Eye (tissue), 1 donor: ENCODE results near the gene OSM.
"Not testable (repeated sequence)": the region's sequence is repeated elsewhere in the genome, so short reads cannot be mapped to it uniquely, and the experiment has no call there.

ENCODE experiments used
- DNase-seq: peaks from one replicate; pipeline ENCODE4 v3.0.0-alpha.2; 2015

Gene OSM

GRCh38 chr22:30241576-30242371 is 24.9 kb downstream of the OSM start:
- DNase-seq = no peak

DNA sequence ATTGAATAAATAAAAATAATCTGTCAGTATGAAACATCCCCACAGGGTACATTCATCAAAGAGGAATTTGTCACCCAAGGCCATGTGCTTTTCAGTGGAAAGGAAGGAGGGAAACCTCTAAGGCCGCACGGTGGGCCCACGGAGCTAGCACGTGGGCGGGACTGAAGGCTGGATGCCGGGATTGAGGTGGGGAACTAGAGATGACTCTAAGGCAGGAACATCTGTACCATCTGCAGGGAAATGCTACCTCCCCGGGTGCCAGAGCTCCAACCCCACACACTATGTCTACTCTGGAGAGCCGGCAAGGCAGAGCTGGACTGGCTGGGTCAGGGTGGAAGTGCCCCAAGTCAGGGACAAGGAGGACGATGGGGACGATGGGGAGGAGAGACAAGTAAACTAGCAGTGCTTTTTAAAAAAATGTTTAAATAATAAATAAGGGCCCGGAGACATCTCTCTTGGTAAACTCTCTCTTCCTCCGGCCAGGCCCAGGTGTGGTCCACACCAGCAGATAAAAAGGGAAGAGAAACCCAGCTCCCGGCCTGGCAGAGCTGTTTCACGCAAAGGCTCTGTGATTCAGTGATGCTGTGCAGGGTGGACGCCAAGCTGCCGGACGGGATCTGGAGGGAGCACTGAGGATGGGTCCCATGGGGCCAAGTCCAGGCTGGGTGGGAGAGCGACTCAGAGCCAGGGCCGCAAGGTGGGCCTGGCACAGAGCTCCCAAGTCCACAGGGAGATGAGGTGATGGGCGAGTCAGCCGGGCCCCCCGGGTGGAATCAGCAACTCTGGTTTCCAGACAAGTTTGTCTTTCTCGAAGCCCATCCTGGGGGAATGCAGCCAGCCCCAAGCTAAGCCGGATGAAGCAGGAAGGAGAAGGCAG is 25.9 kb downstream of the OSM start:
- DNase-seq = no peak

DNA sequence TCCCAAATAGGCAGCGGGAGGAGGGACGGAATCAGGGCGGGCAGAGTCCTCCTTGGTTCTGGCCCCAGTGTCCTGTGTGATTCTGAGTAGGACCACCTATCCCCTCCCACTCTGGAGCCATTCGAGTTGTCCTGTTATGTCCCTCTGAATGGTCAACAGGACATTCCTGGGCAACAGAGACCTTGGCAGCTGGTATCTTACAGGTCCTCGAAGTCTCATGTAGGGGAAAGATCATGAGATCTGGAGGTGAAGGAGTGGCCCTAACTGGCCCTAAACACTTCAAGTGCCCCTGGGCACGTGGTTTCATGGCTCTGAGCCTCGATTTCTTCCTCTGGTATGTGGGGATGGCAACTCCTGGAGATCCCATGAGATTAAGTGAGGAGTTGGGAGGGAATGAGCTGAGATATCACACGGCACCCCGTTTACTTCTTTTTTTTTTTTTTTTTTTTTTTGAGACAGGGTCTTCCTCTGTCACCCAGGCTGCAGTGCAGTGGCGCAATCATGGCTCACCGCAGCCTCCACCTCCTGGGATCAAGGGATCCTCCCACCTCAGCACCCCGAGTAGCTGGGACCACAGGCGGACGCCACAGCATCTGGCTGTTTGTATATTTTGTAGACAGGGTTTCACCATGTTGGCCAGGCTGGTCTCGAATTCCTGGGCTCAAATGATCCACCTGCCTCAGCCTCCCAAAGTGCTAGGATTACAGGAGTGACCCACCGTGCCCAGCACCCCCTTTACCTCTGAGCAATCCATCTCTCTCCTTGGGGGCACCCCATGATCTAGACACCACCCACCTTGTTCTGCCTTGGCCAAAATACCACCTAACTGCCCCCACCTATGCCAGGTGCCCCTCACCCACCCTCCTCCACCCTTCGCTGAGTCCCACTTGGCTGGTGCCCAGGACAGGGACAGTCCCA is 26.9 kb downstream of the OSM start:
- DNase-seq = no peak

DNA sequence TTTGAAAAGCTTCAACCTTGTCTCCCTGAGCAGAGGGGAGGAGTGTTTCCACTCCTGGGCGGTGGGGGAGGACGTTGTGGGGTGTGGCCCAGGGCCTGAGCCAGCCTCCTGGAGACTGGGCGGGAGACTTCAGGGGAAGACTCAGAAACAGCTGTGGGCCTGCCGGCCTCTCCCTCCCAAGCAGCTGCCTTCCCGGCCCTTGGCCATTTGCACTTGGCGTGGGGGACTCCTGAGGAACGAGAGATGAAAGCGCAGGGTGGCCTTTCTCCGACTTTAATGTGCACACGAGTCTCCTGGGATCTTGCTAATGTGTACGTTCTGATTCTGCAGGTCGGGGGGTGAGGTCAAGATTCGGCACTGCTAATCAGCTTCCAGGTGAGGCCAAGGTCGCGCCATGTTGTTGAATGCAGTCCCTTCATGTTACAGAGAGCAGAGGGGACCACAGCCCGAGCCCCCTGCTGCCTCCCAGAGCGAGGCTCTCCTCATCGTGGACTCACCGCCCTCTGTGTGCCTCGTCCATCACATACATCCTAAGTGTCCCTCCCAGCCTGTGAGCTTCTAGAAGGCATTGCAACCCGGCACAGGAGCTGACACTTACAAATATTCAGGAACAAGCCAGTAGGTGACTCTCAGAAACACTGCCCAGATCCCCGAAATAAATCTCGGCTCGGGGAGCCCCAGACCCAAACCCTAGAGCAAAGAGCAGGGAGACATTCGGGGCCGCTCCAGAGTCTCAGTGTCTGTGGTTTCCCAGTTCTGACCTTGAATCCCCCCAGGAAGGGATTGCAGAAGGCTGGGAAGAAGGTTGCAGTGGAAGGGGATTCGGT is 27.8 kb downstream of the OSM start:
- DNase-seq = peak; percentile 57

GRCh38 chr22:30238136-30238535 is 28.5 kb downstream of the OSM start:
- no peak for DNase-seq

- DNase-seq = no peak
These were observed 29.8 kb downstream of the OSM start for GRCh38 chr22:30236875-30237274.

GRCh38 chr22:30235687-30236170 is 30.9 kb downstream of the OSM start:
- peak; percentile 68 for DNase-seq

DNA sequence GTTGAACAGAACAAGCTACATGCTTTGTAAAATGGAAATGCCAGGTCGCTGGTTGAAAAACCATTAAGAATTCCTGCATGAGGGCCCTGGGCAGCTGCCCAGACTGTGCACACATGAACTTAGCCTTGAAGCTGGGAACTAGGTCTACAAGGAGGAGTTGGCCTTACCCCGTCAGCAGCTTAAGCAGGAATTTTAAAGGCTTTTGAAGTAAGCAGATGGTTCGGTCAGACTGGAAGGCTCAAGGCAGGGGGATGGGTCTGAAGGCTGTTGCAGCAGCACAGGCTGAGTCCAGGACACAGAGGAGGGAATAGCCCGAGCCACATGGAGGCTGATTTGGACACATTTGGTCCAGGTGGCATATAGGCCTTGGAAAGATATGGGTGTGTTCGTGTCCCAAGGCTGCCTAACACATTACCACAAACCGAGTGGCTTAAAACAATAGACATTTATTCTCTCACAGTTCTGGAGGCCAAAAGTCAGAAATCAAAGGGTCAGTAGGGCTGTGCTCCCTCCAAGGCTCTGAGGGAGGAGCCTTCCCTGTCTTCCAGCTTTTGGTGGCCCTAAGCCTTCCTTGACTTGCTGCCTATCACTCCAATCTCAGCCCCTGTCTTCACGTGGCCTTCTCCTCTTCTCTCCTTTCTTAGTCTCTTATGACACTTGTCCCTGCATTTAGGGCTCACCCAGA is 31.7 kb downstream of the OSM start:
- peak; percentile 63 for DNase-seq

DNA sequence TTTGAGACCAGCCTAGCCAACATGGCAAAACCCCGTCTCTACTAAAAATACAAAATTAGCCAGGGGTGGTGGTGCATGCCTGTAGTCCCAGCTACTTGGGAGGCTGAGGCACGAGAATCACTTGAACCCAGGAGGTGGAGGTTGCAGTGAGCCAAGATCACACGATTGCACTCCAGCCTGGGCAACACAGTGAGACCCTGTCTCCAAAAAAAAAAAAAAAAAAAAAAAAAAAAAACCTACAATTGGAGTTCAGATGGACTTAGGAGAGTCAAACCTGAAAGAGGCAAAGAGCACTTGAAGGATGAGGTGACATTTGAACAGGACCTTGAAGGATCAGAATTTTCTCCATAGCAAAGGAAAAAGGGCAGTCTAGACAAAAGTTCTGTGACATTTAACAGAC is 32.3 kb downstream of the OSM start:
- DNase-seq = not testable (repeated sequence)

DNA sequence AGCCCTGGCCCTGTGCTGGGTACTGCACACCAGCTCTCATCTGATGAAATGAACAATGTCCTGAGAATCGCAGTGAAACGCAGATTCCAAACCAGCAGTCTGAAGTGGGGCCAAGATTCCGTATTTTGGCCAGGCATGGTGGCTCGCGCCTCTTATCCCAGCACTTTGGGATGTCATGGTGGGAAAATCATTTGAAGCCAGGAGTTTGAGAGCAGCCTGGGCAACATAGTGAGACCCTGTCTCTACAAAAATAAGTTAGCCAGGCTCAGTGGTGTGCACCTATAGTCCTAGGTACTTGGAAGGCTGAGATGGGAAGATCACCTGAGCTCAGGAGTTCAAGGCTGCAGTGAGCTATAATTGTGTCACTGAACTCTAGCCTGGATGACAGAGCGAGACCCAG is 33.1 kb downstream of the OSM start:
- DNase-seq = no peak

DNA sequence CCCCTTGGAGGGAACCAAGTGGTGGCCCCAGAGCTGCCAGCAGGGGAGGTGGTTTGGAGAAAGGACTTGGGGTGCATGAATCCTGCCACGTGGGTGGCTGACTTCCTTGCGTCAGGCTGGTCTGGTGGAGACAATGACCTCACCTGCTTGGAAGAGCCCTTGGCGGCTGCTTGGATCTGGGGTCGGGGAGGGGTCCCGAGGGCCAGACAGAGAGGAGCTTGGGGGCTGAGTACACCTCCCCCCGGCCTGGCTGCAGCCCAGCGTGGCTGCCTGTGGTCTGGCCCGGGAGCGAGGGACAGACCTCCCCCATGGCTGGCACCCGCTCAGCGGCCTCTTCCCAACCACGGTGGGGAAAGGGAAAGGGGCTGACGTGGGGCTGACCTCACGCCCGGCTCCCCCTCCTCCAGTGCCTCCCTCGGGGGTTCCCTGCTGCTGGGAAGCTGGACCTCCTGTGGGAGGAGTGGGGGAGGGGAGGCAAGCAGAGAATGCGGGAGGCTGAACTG is 33.9 kb downstream of the OSM start:
- DNase-seq = no peak

DNA sequence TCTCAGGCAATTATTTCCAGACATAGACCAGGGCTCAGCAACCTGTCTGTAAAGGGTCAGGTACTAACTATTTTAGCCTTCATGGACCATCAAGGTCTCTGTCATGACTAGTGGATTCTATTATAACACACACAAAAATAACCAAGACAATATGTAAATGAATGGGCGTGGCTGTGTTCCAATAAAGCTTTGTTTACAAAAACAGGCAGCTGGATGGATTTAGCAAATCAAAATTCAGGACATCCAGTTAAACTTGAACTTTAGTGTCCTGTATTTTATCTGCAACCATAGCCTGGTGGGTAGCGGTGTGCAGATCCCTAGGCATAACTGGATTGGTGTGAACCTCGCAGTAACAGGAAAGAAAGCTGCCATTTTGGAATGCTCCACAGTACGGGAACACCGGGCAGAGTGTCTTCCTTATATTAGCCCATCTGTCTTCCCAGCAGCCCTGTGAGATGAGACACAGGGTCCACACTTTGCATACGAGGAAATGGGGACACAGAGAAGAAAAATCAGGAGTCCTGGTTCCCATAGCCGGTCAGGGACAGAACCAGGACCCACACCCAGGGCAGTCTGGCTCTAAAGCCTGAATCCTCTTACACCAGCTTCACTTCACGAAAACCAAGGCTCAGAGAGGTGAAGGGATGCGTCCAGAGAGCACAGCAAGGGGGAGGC is 35.7 kb downstream of the OSM start:
- no peak for DNase-seq

DNA sequence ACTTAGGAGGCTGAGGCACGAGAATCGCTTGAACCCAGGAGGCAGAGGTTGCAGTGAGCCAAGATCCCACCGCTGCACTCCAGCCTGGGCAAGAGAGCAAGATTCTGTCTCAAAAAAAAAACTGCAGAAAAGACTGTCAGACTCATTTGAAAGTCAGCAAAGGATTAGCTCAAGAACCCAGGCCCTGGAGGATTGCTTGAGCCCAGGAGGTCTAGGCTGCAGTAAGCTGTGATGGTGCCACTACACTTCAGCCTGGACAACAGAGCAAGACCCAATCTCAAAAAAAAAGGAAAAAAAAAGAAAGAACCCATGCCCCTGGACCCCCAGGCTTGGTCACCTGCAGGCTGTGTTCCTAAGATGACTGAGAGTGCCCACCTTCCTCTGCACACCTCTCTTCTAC is 36.3 kb downstream of the OSM start:
- no peak for DNase-seq

DNA sequence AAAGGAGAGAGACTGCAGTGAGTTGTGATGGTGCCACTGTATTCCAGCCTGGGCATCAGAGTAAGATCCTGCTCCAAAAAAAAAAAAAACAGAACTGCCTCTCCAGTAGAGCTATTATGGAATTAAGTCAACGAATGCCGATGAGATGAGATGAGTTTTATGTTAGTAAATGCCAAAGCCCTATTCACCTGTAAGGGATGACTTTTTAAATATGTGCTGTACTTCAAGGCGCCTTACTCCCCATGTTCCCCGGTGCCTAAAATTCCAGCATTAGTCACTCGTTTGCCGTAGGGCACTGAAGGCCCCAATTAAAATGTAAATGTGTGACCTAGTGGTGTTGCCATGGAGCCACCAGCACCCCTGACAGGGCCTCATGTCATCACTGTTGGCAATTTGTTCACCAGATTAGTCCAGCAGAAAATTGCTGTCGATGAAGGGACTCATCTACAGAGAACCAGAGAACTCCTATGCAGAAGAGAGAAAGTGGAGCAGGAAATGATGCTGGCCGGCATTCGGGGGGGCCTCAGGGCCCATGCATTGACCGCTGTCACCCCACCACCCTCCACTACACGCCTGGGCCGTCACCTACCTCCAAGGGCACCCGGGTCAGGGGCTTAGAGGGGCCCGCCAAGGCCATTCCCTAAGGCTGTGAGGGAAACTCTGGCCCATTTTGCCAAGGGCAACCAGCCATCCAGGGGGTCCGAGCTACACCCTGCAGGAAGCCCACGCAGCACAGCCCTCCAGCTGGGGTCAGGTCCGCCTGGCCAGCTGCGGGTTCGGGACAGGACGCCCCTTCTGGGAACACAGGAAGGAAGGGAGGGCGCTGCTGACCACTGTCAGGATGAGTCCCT is 37.9 kb downstream of the OSM start:
- peak; percentile 84 for DNase-seq

DNA sequence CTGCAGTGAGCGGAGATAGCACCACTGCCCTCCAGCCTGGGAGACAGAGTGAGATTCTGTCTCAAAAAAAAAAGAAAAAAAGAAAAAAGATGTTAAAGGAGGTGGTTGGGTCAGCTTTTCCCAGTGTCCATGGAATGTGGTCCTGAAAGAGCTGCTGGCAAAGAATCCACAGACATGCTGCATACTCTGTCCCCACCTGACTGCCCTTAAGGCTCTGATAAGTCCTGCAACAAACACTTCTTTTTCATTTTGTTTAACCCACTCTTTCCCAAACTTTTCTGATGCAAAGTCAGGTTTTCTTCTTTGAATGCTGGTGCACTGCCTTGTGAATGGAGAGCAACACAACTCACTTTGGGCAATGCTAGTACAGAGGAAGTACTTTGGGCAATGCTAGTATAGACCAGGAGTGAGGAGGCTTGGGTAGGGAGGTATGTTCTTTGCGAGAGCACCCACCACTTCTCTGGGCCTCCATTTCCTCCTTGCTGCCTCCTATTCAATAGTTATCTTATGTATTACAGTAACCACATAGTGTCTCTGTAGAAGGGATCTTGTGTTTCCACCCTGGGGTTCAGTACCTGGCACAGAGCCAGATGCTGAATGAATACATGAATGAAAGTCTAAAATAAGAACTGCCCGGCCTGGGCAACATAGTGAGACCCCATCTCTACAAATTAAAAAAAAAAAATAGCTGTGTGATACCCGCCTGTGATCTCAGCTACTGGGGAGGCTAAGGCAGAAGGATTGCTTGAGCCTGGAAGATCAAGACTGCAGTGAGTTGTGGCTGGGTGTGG is 39.0 kb downstream of the OSM start:
- no peak for DNase-seq

DNA sequence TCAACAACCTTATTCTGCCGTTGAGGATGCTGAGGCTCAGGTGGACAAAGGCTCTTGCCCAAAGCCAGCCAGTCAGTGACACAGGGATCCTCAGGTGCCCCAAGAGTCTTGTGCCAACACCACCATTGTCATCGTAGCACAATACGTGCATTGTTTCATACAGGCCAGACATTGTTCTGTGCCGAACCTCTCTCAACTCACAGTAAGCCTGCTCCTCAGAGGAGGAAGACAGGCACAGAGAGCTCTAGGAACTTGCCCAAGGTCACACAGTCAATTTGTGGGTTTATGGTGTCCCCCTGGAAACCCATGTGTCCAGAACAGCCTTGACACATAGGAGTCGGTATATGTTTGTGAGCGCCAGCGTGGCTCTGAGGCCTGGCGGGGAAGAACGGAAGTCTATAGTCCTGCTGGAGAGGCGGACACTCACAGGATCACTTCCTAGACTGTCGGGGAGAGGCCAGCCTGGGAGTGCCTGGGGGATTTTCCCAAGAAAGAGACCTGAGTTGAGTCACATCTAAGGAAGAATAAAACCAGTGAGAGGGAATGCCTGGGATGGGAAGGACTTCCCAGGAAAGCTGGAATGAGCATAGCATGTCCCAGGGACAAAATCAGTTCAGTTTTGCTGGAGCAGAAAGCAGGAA is 40.3 kb downstream of the OSM start:
- no peak for DNase-seq

GRCh38 chr22:30225220-30225927 is 41.3 kb downstream of the OSM start:
- DNase-seq = no peak
